IMR-90 (cell line): Measurements from ENCODE around the gene THPO. TPM values are rescaled to one million over a fixed set of nuclear protein-coding genes. Genes with fewer than 3 reads are reported as not detected.

Source experiments
- ATAC-seq: fragments of 200-7000 bp; cut with Tn5 transposase; 2 replicates; pipeline ENCODE4 v1.9.1; 2020; ENCODE audit warnings: low read depth, mild to moderate bottlenecking, moderate library complexity
- BruUV-seq: library from RNA; stranded (reverse); fragments of 400-500 nt; replicated peaks from 2 replicates; lab custom pipeline; 2021; lab: Mats Ljungman, UMichigan
- CTCF ChIA-PET: fragments of 300-600 bp; formaldehyde crosslinking; extraction: SDS; loops from one replicate; lab custom pipeline; 2021; ENCODE audit warnings: antibody characterized with exemption; lab: Yijun Ruan, JAX
- POLR2A ChIA-PET: fragments of 300-600 bp; sonication (Branson Sonifier 250); formaldehyde crosslinking; loops from one replicate; lab custom pipeline; 2022; ENCODE audit warnings: antibody characterized with exemption; ENCODE audit not compliant: unreplicated experiment; lab: Charles Lee
- DNase-seq: peaks from one replicate; pipeline ENCODE4 v3.0.0; 2013
- H2AFZ ChIP-seq: replicated peaks from 2 replicates; pipeline ENCODE3; 2013; ENCODE audit warnings: low read length, mild to moderate bottlenecking; ENCODE audit not compliant: poor library complexity
- H2AK5ac ChIP-seq: 2 replicates; pipeline ENCODE4 v1.6.1; 2013; ENCODE audit warnings: low read depth, low read length, inconsistent platforms
- H2AK9ac ChIP-seq: replicated peaks from 2 replicates; pipeline ENCODE3; 2013; ENCODE audit warnings: mild to moderate bottlenecking, low read depth, low read length, moderate library complexity; ENCODE audit not compliant: poor library complexity
- H2BK120ac ChIP-seq: 2 replicates; pipeline ENCODE4 v1.6.1; 2013; ENCODE audit warnings: low read depth, low read length, inconsistent platforms
- H2BK15ac ChIP-seq: 3 replicates; pipeline ENCODE4 v1.6.1; 2013; ENCODE audit warnings: low read depth, low read length, inconsistent platforms
- H2BK20ac ChIP-seq: 2 replicates; pipeline ENCODE4 v1.6.1; 2013; ENCODE audit warnings: low read depth, mild to moderate bottlenecking, inconsistent platforms, low read length, moderate library complexity
- H2BK5ac ChIP-seq: 2 replicates; pipeline ENCODE4 v1.6.1; 2013; ENCODE audit warnings: mild to moderate bottlenecking, low read depth, low read length, inconsistent platforms; ENCODE audit not compliant: poor library complexity, severe bottlenecking
- H3K14ac ChIP-seq: replicated peaks from 2 replicates; pipeline ENCODE4 v1.6.1; 2013; ENCODE audit warnings: low read depth, low read length, inconsistent platforms
- H3K18ac ChIP-seq: 2 replicates; pipeline ENCODE4 v1.6.1; 2013; ENCODE audit warnings: low read depth, low read length, control low read depth
- H3K23ac ChIP-seq: 2 replicates; pipeline ENCODE4 v1.6.1; 2013; ENCODE audit warnings: low read depth, low read length, inconsistent platforms
- H3K27ac ChIP-seq: 2 replicates; pipeline ENCODE4 v1.5.1; 2013; ENCODE audit warnings: mild to moderate bottlenecking, control low read depth, low read length; ENCODE audit not compliant: insufficient read depth
- H3K27me3 ChIP-seq: 2 replicates; pipeline ENCODE4 v1.6.1; 2013; ENCODE audit warnings: low read length; ENCODE audit not compliant: control insufficient read depth, insufficient read depth
- H3K36me3 ChIP-seq: 2 replicates; pipeline ENCODE4 v1.6.1; 2013; ENCODE audit warnings: low read length, mixed read lengths; ENCODE audit not compliant: control insufficient read depth, insufficient read depth
- H3K4ac ChIP-seq: 2 replicates; pipeline ENCODE4 v1.6.1; 2013; ENCODE audit warnings: low read depth, low read length, inconsistent platforms
- H3K4me1 ChIP-seq: 2 replicates; pipeline ENCODE4 v1.6.1; 2013; ENCODE audit warnings: low read length, mixed read lengths; ENCODE audit not compliant: control insufficient read depth, insufficient read depth
- H3K4me2 ChIP-seq: 2 replicates; pipeline ENCODE4 v1.6.1; 2013; ENCODE audit warnings: low read depth, mild to moderate bottlenecking, control low read depth, low read length, moderate library complexity
- H3K4me3 ChIP-seq: 2 replicates; pipeline ENCODE4 v1.5.1; 2013; ENCODE audit warnings: low read depth, mild to moderate bottlenecking, control low read depth, low read length, moderate library complexity; ENCODE audit not compliant: insufficient read depth
- H3K56ac ChIP-seq: 2 replicates; pipeline ENCODE4 v1.6.1; 2013; ENCODE audit warnings: low read length, inconsistent platforms; ENCODE audit not compliant: insufficient read depth; ENCODE audit errors: extremely low read depth
- H3K79me1 ChIP-seq, 2 experiments: 2 replicates each; pipeline ENCODE4 v1.6.1; 2013; ENCODE audit warnings: low read length in 2 of 2, inconsistent platforms in 1 of 2, low read depth in 1 of 2
- H3K9ac ChIP-seq: 2 replicates; pipeline ENCODE4 v1.6.1; 2013; ENCODE audit warnings: low read depth, low read length, control low read depth
- H3K9me1 ChIP-seq: 2 replicates; pipeline ENCODE4 v1.6.1; 2013; ENCODE audit warnings: low read length, inconsistent platforms; ENCODE audit not compliant: insufficient read depth
- H3K9me3 ChIP-seq: 2 replicates; pipeline ENCODE4 v1.6.1; 2013; ENCODE audit warnings: low read length; ENCODE audit not compliant: control insufficient read depth, insufficient read depth
- H4K20me1 ChIP-seq: 2 replicates; pipeline ENCODE4 v1.6.1; 2013; ENCODE audit warnings: low read length, inconsistent platforms; ENCODE audit not compliant: insufficient read depth
- H4K5ac ChIP-seq: 2 replicates; pipeline ENCODE4 v1.6.1; 2013; ENCODE audit warnings: mild to moderate bottlenecking, low read depth, low read length, control low read depth
- H4K8ac ChIP-seq, 2 experiments: 2 replicates each; pipeline ENCODE4 v1.6.1; 2013; ENCODE audit warnings: low read depth in 2 of 2, low read length in 2 of 2, control low read depth in 1 of 2, inconsistent platforms in 1 of 2
- H4K91ac ChIP-seq: 2 replicates; pipeline ENCODE4 v1.6.1; 2013; ENCODE audit warnings: low read depth, low read length, inconsistent platforms; ENCODE audit not compliant: insufficient read depth
- POLR2A ChIP-seq: IDR thresholded peaks from 2 replicates; pipeline ENCODE4 v1.6.1; 2012; ENCODE audit warnings: mild to moderate bottlenecking, low read depth, low read length
- WGBS, 2 experiments: methylation state at CpG; one replicate each; pipeline versions ENCODE4 v1.1.5 to v1.1.7; 2013; ENCODE audit warnings: missing lambda C conversion rate in 2 of 2; ENCODE audit not compliant: insufficient read length in 1 of 2; ENCODE audit errors: extremely low coverage in 2 of 2; 5-methylcytosine and 5-hydroxymethylcytosine counted together
- dilution Hi-C: fragments of 300-500 bp; cut with HindIII; formaldehyde crosslinking; loops from one replicate; pipeline ENCODE4 v1.14.3; 2018; ENCODE audit warnings: low sequenced_read_pairs; ENCODE audit not compliant: unreplicated experiment
- in situ Hi-C: fragments of 300-500 bp; cut with MboI; formaldehyde crosslinking; loops from 3 replicates; pipeline ENCODE4 v1.14.3; 2019; ENCODE audit warnings: low sequenced_read_pairs, inconsistent platforms, mixed read lengths
- intact Hi-C: fragments of 100-400 bp; cut with micrococcal nuclease; formaldehyde crosslinking; loops from 2 replicates; pipeline ENCODE4 v1.10.0; 2022
- polyA plus RNA-seq, 3 experiments: library from polyadenylated mRNA; depleted of rRNA; stranded (reverse); fragments of >200 nt; gene quantifications; 2 replicates each; pipeline ENCODE4 v1.2.3, GENCODE V29; 2012; ENCODE audit warnings: low replicate concordance in 1 of 3
- total RNA-seq: library from RNA; depleted of rRNA; stranded (reverse); fragments of >200 nt; gene quantifications from 2 replicates; pipeline ENCODE4 v1.2.3, GENCODE V29; 2012
- TF ChIP-seq, protein P1 (sequence below): conservative IDR thresholded peaks from 2 replicates; pipeline ENCODE4 v1.5.1; 2012; ENCODE audit warnings: mild to moderate bottlenecking, low read depth, low read length, improper control_type of control experiment

Gene THPO
- total and polyA plus RNA-seq, 2 of the 4 experiments (the other 2 are of a cell fraction) = not detected

GRCh38 chr3:184336547-184337398, 41.2 kb downstream of the THPO start:
- Histone ChIP-seq H2BK120ac (peak overlapping the region; percentile 11; the same call in 1 of the 2 replicates), H3K23ac (peak overlapping the region; percentile 39), H4K91ac (peak overlapping the region; percentile 49), H4K8ac (peak overlapping the region; percentile 8 to 72; a peak in 3 of 4 replicates), H3K4me3 (peak overlapping the region; percentile 91), H2BK5ac (peak overlapping the region; percentile 85), H3K4me2 (peak overlapping the region; percentile 88), H2AK5ac (peak overlapping the region; percentile 86), H3K14ac (peak overlapping the region; percentile 34), H3K4me1 (peaks cover 42% of the 10 kb centered on the region), H3K9ac (peak overlapping the region; percentile 84), H3K9me3 (no peaks in the 10 kb centered on the region), H3K36me3 (peaks cover 35% of the 10 kb centered on the region), H3K4ac (peak overlapping the region; percentile 50), H3K18ac (no peak overlapping the region), H3K56ac (peak overlapping the region; percentile 36; the same call in 1 of the 2 replicates), H2BK15ac (no peak overlapping the region), H2AK9ac (peak overlapping the region; percentile 92), H2AFZ (peak overlapping the region; percentile 88), H3K9me1 (peaks cover 35% of the 10 kb centered on the region), H3K27ac (peak overlapping the region; percentile 96), H3K27me3 (no peaks in the 10 kb centered on the region), H3K79me1 (peaks cover 25 to 90% of the 10 kb centered on the region in 2 experiments), H4K5ac (peak overlapping the region; percentile 54; the same call in 1 of the 2 replicates), H4K20me1 (peaks cover 57% of the 10 kb centered on the region), H2BK20ac (no peak overlapping the region)
- DNase-seq = peak; percentile 65
- TF ChIP-seq, protein P1, sequence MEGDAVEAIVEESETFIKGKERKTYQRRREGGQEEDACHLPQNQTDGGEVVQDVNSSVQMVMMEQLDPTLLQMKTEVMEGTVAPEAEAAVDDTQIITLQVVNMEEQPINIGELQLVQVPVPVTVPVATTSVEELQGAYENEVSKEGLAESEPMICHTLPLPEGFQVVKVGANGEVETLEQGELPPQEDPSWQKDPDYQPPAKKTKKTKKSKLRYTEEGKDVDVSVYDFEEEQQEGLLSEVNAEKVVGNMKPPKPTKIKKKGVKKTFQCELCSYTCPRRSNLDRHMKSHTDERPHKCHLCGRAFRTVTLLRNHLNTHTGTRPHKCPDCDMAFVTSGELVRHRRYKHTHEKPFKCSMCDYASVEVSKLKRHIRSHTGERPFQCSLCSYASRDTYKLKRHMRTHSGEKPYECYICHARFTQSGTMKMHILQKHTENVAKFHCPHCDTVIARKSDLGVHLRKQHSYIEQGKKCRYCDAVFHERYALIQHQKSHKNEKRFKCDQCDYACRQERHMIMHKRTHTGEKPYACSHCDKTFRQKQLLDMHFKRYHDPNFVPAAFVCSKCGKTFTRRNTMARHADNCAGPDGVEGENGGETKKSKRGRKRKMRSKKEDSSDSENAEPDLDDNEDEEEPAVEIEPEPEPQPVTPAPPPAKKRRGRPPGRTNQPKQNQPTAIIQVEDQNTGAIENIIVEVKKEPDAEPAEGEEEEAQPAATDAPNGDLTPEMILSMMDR = no peak
- peak; percentile 13; the same call in 1 of the 2 replicates for TF ChIP-seq POLR2A
- ATAC-seq = peak; percentile 8
- ChIA-PET CTCF (interaction anchor here (1.1 kb wide), 1 partner anchor 9 kb away, joined by 4 read pairs; no protein-coding TSS in a partner anchor), POLR2A (interaction anchor here (2.2 kb wide), 1 partner anchor 21 kb away, joined by 5 read pairs; no protein-coding TSS in a partner anchor)
- WGBS, 2 experiments = 28% methylated on average over 4 of the region's 17 CpGs; no CpG with 5 or more reads in 1 of the 2 experiments
- no TSS peak for BruUV-seq
- intact Hi-C loops (no loop called here), dilution Hi-C loops (no loop called here), in situ Hi-C loops (no loop called here)
